Stimulated activated CD4-positive, alpha-beta T cell treated with anti-CD3 and anti-CD28 coated beads, Interleukin-15, amount 100 ng/mL, for 24 hours (primary cell): Measurements from ENCODE around the gene TNNI2.

ENCODE experiments used
- DNase-seq: peaks from one replicate; pipeline ENCODE4 v3.0.0-alpha.2; 2020

TNNI2 gene

GRCh38 chr11:1835671-1836010 lies 3.1 kb upstream of the TNNI2 start:
- DNase-seq: no peak

GRCh38 chr11:1836011-1836945 lies 2.5 kb upstream of the TNNI2 start:
- no peak for DNase-seq

GRCh38 chr11:1837171-1838076 lies 1.4 kb upstream of the TNNI2 start:
- DNase-seq: peak; percentile 85

GRCh38 chr11:1838077-1838425 lies 730 bp upstream of the TNNI2 start:
- DNase-seq: no peak

GRCh38 chr11:1839204-1839923 lies 583 bp downstream of the TNNI2 start:
- DNase-seq: no peak

GRCh38 chr11:1839924-1840779 lies 1.4 kb downstream of the TNNI2 start:
- DNase-seq: no peak

- no peak for DNase-seq
Measured at GRCh38 chr11:1840780-1841480, 2.1 kb downstream of the TNNI2 start.

- no peak for DNase-seq
Measured at GRCh38 chr11:1841511-1842148, 2.8 kb downstream of the TNNI2 start.

- DNase-seq: no peak
Measured at GRCh38 chr11:1842149-1843097, 3.6 kb downstream of the TNNI2 start.

GRCh38 chr11:1843098-1843473 lies 4.3 kb downstream of the TNNI2 start:
- no peak for DNase-seq

- no peak for DNase-seq
Measured at GRCh38 chr11:1843796-1844195, 5.0 kb downstream of the TNNI2 start.

- DNase-seq: peak; percentile 67
Measured at GRCh38 chr11:1844221-1845094, 5.7 kb downstream of the TNNI2 start.

GRCh38 chr11:1845095-1845429 lies 6.3 kb downstream of the TNNI2 start:
- no peak for DNase-seq

- no peak for DNase-seq
Measured at GRCh38 chr11:1845561-1846452, 7.0 kb downstream of the TNNI2 start.

GRCh38 chr11:1846453-1846932 lies 7.7 kb downstream of the TNNI2 start:
- no peak for DNase-seq

GRCh38 chr11:1847006-1847735 lies 8.4 kb downstream of the TNNI2 start:
- no peak for DNase-seq
